CD4-positive, alpha-beta T cell treated with Interleukin-21 for 1 hour (primary cell): ENCODE data around the gene SMAD4.
"Not testable (repeated sequence)": the region's sequence is repeated elsewhere in the genome, so short reads cannot be mapped to it uniquely, and the experiment has no call there.

Experiments used
- DNase-seq: peaks from one replicate; pipeline ENCODE4 v3.0.0-alpha.2; 2020

The SMAD4 gene

DNA sequence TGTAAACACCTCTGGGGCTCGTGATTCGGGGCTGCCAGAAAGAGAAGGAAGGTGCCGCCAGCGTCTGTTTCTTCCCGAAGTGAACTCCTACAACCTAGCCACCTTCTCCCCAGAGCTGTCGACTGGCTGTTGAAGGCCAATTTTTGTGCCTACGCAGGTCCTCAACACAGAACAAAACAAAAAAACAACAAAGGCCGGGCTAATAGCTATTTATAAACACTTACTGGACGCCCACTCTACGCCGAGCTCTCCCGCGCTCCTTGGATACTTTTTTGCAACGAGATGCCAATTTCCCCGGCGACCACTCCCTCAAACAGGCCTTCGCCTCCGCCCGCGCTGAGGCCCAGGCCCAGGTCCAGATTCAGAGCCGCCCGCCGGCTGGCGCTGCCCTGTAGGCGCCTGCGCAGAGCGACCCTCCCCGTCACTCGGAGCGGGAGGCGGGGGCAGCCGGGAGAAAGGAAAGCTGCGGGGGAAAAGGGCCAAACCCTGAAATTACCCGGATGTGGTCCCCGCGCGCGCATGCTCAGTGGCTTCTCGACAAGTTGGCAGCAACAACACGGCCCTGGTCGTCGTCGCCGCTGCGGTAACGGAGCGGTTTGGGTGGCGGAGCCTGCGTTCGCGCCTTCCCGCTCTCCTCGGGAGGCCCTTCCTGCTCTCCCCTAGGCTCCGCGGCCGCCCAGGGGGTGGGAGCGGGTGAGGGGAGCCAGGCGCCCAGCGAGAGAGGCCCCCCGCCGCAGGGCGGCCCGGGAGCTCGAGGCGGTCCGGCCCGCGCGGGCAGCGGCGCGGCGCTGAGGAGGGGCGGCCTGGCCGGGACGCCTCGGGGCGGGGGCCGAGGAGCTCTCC is at the start of gene SMAD4:
SMAD4 (plus strand) TSS at position 520 of the 843 bp plus-strand sequence. CDS start 16,834 bp downstream, outside the sequence.
- peak; percentile 97 for DNase-seq

DNA sequence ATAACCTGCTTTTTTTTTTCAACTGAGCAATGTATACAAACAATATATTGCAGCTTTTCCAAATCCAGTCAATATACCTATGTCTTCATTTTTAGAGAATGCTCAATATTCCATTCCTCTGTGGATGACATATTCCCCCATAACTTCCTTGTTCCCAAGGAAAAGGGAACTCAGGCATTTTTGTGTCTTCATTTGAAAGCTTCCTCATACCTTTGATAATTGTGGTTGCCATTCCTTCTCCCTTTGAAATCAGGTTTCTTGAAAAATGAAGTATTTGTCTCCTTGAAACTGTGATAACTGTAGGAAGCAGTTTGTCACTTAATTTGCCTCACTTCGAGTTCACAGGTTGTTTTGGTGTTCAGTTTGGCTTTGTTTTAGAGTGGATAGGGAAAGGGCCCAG is 48.6 kb upstream of the SMAD4 start:
- DNase-seq, result no peak

DNA sequence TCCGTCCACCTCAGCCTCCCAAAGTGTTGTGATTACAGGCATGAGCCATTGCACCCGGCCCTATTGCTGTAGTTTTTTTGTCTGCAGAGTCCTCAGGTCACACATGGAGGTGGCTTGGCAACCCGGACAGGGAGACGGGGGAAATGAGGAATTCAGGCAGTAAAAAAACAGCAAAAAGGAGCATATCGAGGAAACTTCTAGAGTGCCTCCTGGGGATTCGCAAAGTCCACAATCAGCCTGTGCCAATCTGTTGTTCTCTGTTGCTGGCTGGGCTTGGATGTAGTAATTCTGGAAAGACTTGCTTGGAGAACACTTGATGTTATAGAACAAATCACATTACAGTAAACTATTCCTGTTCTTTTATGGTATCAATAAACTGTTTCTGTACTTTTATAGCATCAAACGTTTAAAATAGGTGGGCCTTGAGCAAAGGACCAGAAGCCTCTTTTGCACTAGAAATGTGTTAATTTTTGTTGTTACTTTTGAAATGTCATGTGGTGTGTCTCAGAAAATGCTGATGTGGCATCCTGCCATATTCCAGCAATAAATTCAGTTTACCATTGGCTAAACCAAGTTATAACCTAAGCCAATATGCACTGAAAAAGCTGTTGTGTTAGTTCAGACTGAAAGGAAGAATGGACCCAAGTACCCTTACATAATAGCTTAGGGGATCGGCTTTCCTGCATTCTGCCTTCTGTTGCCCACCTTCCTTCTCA is 47.8 kb upstream of the SMAD4 start:
- DNase-seq, result no peak

DNA sequence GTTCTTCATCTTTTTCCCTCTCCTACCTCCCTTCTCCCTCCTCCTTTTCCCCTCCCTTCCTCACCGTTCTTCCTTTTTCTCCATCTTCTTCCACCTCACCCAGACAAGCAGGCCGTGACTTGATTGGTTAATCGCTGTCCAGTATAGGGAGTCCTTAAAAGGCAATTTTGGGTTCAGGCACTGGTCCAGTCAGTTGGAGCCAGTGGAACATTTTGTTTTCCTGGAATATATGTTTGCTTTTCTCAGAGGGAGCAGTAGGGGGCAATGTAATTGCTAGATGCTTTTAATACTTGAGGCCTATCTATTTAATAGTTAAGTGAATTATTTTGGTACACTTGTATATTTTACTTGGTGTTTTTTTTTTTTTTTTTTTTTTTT is 47.2 kb upstream of the SMAD4 start:
- DNase-seq, result no peak

DNA sequence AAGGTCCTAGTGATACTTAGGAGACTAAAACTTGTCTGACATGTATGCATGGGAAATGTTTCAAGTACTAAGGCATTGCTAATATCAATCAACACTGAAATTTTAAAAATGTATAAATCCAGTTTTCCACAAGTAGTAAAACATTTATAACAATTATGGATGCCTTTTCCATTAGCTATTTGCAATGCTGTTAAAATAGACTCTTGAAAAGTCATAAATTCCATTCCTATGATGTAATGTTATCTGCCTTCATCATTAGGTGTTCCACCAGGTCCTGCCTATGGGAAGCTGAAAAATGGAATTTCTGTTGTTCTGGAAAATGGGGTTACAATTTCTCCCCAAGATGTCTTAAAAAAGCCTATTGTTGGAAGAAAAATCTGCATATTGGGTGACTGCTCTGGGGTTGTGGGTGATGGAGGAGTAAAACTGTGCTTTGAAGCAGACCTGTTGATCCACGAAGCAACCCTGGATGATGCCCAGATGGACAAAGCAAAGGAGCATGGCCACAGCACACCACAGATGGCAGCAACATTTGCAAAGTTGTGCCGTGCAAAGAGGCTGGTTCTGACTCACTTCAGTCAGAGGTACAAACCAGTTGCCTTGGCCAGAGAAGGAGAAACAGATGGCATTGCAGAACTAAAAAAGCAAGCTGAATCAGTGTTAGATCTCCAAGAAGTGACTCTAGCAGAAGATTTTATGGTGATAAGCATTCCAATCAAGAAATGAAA is 43.5 kb upstream of the SMAD4 start:
- no peak for DNase-seq

DNA sequence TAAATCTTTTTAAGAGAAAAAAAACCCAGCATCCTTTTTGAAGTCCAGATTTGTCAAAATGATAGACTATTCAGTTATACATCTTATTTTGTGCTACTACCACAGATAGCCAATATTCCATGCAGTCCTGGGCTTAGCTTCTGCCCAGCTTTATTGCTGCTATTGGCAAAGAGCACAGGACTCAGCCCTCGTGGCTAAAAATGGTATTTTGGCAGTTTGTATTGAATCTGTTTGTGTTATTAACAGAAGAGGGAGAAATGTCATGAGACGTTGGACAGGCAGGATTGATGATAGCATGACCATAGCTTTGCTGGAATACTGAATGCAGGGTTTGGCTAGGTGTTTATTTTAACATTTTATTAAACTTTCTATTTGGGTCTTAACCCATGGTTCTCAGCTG is 42.8 kb upstream of the SMAD4 start:
- DNase-seq, result no peak

DNA sequence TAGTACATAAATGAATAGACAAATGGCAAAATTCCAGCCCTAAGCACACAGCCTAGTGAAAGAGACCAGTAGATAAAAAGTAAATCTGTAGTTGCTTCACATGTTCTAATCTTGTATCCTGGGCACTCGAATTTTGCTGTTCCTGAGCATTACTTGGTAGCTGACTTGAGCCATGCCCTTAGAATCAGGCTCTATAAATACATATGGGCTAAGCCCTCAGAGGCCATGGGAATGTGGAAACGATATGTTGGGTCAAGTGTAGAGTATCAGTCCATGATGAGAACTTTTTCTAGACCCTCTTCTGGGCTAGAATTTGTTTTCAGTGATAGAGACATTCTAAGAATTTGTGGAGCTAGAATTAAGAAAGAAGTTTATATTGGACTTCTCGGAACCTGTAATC is 40.3 kb upstream of the SMAD4 start:
- no peak for DNase-seq

DNA sequence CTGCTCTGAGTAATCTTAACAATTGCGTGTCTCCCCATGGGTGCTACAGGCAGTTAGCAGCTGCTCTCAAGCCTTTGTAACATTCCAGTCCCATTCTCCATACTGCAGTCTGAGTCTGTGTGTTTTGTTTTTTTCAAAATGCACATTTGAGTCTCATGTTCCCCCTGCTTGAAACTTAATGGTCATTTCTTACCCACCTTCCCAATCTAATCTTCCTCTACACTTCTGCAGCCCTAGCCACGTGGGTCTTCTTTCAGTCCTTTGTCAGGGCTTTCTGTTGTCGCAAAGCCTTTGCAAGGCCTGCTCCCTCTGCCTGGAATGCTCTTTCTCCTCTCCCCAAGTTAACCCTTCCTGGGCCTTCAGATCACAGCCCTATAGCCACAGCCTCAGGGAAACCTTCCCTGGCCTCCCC is 37.7 kb upstream of the SMAD4 start:
- no peak for DNase-seq

DNA sequence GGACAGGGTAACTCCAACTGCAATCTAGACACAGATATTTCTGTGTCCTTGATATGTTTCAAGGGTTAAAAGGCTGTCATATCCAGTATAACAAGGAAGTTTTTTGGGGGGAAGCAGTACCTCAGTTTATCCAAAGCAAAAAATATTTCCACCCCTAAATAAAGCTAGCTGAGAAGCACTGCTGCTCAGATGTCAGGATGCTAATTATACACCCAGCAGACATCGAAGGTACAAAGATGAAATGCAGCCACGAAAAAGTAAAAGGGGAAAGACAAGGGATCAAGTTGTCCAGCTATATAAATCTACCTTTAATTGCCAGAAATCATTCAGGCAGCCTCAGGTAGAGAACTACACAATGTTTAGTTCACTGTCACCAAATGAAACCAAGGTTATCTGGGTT is 36.0 kb upstream of the SMAD4 start:
- no peak for DNase-seq

DNA sequence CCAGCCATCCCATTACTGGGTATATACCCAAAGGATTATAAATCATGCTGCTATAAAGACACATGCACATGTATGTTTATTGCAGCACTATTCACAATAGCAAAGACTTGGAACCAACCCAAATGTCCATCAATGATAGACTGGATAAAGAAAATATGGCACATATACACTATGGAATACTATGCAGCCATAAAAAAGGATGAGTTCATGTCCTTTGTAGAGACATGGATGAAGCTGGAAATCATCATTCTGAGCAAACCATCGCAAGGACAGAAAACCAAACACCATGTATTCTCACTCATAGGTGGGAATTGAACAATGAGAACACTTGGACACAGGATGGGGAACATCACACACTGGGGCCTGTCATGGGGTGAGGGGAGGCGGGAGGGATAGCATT is 26.8 kb upstream of the SMAD4 start:
- not testable (repeated sequence) for DNase-seq

DNA sequence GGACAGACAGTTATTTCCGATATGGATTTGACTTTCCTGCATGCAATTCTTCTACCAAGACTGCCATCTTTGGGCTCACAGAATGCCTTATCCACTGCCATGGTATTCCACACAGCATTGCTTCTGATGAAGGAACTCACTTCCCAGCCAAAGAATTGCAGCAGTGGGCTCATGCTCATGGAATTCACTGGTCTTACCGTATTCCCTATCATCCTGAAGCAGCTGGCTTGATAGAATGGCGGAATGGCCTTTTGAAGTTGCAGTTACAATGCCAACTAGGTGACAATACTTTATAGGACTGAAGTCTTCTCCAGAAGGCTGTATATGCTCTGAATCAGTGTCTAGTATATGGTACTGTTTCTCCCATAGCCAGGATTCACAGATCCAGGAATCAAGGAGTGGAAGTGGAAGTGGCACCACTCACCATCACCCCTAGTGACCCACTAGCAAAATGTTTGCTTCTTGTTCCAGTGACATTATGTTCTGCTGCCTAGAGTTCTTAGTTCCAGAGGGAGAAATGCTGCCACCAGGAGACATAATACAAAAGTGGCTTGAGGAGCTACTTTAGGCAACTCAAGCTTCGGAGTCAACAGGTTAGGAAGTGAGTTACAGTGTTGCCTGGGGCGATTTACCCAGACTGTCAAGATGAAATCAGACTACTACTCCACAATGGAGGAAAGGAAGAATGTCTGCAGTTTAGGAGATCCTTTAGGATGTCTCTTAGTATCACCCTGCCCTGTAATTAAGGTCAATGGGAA is 23.8 kb upstream of the SMAD4 start:
- DNase-seq, result no peak

DNA sequence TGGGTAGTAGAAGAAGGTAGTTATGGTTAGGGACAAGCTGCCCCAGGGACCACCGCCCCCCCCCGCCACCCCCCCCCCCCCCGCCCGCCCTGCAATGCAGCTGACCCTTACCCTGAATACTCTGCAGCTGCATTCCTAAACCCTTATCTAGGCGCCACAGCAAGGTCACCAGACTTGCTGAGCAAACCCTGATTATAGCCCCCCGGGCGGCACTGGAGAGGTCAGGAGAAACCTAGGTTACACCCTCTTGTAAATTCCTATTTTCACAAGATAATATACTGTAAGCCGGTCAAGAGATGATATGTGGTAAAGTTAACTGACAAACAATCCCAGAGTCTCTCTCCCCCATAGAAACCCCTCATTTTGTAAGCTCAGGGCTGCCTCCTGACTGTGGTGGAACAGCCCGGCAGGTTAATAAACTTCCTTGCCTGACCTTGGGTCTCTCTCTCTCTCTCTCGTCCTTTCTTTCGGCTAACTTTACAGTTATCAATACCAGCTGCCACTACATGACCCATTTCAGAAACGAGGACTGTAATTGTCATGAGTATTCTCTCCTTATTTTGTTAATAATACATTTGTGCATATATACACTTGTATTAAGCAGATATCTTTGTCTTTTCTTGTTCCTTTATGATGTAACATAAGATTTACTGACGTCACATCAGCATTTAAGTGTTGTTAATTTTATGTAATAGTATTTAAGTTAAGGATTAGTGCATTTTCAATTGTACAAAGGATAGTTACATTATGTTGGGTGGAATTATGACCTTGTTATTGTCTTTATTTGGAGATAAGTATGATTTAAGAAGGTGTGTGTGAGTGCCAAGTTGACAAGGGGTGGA is 22.8 kb upstream of the SMAD4 start:
- DNase-seq, result no peak

DNA sequence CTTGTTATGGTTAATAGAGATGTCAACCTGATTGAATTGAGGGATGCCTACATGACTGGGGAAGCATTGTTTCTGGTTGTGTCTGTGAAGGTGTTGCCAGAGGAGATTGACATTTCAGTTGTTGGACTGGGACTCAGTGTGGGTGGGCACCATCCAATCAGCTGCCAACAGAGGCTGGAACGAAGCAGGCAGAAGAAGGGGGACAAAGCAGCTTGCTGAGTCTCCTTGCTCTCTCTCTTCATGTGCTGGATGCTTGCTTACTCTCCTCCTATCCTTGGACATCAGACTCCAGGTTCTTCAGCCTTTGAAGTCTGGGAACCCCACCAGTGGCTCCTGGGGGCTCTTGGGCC is 22.2 kb upstream of the SMAD4 start:
- no peak for DNase-seq

DNA sequence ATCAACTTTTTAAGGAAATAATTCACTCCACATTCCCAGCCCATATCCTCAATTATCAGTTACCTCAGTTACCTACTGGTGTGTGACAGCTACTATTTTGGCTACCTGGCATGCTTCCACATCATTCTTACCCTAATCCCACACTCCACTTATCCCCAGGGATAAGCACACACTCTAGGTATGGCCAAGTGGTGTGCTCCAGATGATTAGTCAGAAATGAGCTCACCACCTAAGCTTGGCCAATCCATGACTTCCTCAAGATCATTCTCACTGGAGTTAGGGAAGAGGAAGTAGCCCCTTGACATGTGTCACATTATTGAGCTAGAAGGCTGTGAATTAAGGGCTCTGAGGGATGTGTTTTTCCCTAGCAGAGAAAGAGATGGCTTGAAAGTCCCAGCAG is 20.9 kb upstream of the SMAD4 start:
- no peak for DNase-seq

DNA sequence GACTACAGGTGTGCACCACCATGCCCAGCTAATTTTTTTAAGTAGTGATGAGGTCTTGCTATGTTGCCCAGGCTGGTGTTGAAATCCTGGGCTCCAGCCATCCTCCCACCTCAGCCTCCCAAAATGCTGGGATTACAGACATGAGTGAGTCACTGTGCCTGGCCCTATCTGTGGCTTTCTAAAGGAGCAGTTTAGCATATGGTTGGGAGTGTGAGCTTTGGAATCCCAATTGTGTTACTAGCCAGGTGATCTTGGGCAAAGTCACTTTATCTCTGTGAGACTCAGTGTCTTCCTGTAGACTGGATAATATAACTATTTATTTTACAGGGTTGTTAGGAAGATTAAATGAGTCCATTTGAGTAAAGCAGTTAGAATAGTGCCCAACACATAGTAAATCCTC is 19.8 kb upstream of the SMAD4 start:
- DNase-seq, result no peak

DNA sequence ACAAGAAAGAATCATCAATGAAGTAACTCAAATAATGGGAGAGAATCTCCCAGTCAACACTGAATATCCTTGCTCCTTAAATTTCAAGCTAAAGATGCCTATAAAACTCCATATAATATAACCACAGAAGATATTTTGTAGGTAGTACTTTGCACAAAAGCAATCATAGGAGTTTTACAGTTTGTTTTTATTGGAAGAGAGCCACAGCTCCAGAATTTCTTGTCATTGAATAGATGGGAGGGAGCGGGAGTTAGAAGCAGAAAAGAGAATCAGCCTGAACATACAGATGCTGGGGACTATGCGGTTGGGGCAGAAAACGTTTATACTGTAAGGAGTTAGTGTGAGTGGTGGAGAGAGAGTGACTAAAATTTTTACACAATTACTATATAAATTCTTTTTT is 18.3 kb upstream of the SMAD4 start:
- no peak for DNase-seq

DNA sequence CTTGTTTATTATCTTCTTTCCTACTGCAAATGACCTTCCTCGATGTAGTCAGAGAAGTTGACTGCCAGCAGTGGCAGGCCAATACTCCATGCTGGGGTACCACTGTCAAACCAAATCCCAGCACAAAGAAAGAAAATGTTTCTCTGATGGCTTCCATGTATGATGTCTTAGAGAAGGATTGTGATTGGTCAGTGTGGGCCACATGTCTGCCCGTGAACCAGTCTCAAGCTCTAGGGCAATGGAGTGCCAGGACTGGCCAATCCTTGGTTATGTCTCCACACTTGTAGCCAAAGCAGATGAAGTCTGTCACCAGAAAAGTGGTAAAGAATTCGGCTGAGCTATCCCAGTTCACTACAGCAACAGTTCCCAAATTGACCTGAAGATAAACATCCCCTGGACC is 17.6 kb upstream of the SMAD4 start:
- no peak for DNase-seq

DNA sequence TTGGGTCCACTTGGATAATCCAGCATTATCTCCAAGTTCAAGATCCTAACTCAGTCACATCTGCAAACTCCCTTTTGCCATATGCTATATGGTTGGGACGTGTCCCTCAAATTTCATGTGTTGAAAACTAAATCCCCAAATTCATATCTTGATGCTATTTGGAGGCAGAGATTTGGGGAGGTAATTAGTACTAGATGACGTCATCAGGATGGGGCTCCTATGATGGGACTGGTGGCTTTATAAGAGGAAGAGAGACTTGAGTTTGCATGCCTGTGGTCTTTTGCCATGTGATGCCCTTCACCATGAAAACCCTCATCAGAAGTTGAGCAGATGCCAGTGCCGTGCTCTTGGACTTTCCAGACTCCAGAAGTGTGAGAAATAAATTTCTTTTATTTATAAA is 16.8 kb upstream of the SMAD4 start:
- DNase-seq, result no peak

DNA sequence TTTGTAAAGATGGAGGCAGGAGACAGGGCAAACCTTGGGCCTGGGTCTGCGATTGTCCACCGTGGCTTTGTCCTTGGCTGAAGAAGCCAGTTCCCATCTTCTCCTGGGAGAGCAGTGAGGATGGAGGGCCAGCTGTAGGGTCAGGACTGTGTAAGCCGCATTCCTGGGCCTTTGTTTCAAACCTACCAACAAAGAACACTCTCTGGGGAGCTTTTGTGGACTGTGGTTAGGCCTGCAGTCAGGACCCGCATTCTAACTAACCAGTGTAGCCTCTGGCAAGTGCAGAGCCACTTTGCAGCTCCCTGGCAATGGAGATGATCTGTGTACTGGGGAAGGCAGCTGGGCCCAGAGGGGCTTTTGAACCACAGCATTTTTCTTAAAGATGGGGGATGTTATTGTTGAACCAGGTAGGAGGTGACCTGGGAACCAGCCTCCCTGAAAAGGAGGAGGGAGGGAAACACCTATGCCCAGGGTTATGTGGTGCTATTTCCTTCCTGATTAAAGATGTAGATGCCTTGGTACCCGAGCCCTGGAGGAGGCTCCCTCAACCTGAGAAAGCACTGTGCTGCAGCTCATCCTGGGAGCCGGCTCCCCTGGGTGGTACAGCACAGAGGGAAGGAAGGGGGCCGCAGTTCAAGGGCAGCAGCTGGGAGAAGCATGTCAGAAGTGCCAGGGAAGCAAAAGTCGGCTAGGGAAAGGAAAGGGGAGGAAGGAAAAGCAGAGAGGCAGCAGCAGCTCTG is 12.7 kb upstream of the SMAD4 start:
- no peak for DNase-seq

DNA sequence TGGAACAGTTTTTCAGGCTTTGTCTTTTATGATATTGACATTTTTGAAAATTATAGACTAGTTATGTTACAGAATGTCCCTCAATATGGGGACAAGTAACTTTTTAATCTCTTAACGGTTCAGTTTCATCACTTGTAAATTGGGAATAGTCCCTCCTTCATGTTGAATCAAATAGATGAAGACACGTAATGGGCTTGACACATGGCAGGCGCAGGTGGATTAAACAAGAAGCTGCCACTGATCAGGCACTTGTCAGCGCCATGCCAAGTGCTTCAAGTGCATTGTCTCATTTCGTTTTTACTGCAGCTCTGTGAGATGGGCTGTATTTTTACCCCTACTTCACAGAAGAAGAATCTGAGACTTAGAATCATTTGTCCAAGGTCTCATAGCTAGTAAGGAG is 9.5 kb upstream of the SMAD4 start:
- no peak for DNase-seq

DNA sequence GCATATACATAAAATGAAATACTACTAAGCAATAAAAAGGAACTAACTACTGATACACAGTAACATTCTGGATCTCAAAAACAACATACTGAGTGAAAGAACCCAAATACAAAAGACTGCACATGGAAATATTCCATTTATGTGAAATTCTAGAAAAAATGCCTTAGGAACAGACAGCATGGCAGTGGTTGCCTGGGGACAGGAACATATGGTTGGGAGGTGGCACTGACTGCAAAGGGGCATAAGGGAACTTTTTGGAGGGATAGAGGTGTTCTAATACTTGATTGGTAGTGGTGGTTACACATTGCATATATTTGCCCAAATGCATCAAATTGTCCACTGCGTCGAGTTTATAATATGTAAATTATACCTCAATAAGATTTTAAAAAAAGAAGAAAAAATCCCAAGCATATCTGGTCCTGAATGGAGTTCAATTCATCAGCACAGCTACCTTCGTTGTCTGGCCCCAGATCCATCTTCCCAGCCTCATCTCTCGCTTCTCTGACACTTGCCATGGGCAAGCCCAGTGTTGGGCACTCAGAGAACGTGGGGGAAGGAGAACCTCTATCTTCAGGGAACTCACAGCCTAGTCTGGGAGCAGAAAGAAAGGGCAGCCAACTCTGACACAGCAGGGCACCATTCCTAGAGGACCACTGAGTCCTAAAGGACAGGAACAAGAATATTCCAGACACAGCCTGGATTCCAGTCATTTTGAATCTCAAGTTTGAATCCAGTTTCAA is 8.6 kb upstream of the SMAD4 start:
- DNase-seq, result no peak
